HepG2 (cell line): ENCODE measurements around the gene EEFSEC. TPM values are rescaled to one million over a fixed set of nuclear protein-coding genes. Genes with fewer than 3 reads are reported as not detected.

Experiments
- EEA1 ChIP-seq: sonication (generic); formaldehyde crosslinking; IDR thresholded peaks from 2 replicates; pipeline ENCODE4 v1.5.1; 2020; ENCODE audit warnings: mild to moderate bottlenecking, missing genetic modification reagents, borderline replicate concordance
- GLI4 ChIP-seq: sonication (generic); formaldehyde crosslinking; IDR thresholded peaks from 2 replicates; pipeline ENCODE4 v1.5.1; 2020; ENCODE audit warnings: missing genetic modification reagents, mild to moderate bottlenecking, moderate library complexity, borderline replicate concordance
- MEIS2 ChIP-seq: sonication (generic); formaldehyde crosslinking; IDR thresholded peaks from 2 replicates; pipeline ENCODE4 v1.9.0; 2021; ENCODE audit warnings: mild to moderate bottlenecking, missing genetic modification reagents
- PTBP1 ChIP-seq: fragments of 200-400 bp; formaldehyde crosslinking; IDR thresholded peaks from 2 replicates; pipeline ENCODE4 v1.6.1; 2018; ENCODE audit warnings: low read length, low read depth; ENCODE audit not compliant: poor library complexity, severe bottlenecking
- SATB2 ChIP-seq: sonication (generic); formaldehyde crosslinking; IDR thresholded peaks from 2 replicates; pipeline ENCODE4 v1.5.0; 2020; ENCODE audit warnings: missing genetic modification reagents
- SMAD1 ChIP-seq: sonication (generic); formaldehyde crosslinking; IDR thresholded peaks from 2 replicates; pipeline ENCODE4 v1.4.0; 2020; ENCODE audit warnings: missing genetic modification reagents, low read depth, mild to moderate bottlenecking, borderline replicate concordance
- ZFAT ChIP-seq: sonication (generic); formaldehyde crosslinking; conservative IDR thresholded peaks from 2 replicates; pipeline ENCODE4 v1.8.1; 2023; ENCODE audit warnings: missing genetic modification reagents, inconsistent platforms
- ZMAT3 ChIP-seq: sonication (generic); formaldehyde crosslinking; conservative IDR thresholded peaks from 2 replicates; pipeline ENCODE4 v1.7.0; 2021; ENCODE audit warnings: missing genetic modification reagents
- ZNF12 ChIP-seq: sonication (generic); formaldehyde crosslinking; IDR thresholded peaks from 2 replicates; pipeline ENCODE4 v1.5.0; 2020; ENCODE audit warnings: missing genetic modification reagents
- ZNF460 ChIP-seq: sonication (generic); formaldehyde crosslinking; IDR thresholded peaks from 2 replicates; pipeline ENCODE4 v1.5.1; 2020; ENCODE audit warnings: missing genetic modification reagents, mild to moderate bottlenecking, borderline replicate concordance
- ZNF709 ChIP-seq: sonication (generic); formaldehyde crosslinking; IDR thresholded peaks from 2 replicates; pipeline ENCODE4 v1.5.0; 2020; ENCODE audit warnings: mild to moderate bottlenecking, missing genetic modification reagents
- ZNF792 ChIP-seq: IDR thresholded peaks from 2 replicates; pipeline ENCODE4 v1.6.1; 2016
- ZSCAN12 ChIP-seq: sonication (generic); formaldehyde crosslinking; IDR thresholded peaks from 2 replicates; pipeline ENCODE4 v1.9.0; 2021; ENCODE audit warnings: mild to moderate bottlenecking, missing genetic modification reagents
- ZSCAN25 ChIP-seq: sonication (generic); formaldehyde crosslinking; IDR thresholded peaks from 2 replicates; pipeline ENCODE4 v1.8.0; 2022; ENCODE audit warnings: mild to moderate bottlenecking, missing genetic modification reagents
- polyA plus RNA-seq, 8 experiments: library from polyadenylated mRNA; depleted of rRNA in 3 of 8; stranded (reverse) in 7 of 8; unstranded in 1 of 8; fragments of >200 nt; fragmentation: Illumina TruSeq in 4 of 8; extraction: Trizol in 4 of 8; gene quantifications; 2 replicates each; pipeline versions ENCODE4 v1.2.1 to v1.2.3, GENCODE V29; 2011 to 2016; ENCODE audit warnings: low read depth in 4 of 8, missing spikeins in 1 of 8, mixed read lengths in 1 of 8; ENCODE audit not compliant: insufficient read depth in 1 of 8
- total RNA-seq, 5 experiments: library from RNA; depleted of rRNA; stranded (reverse); fragments of >200 nt; fragmentation: Illumina TruSeq; extraction: Trizol; gene quantifications; 2 replicates each; pipeline ENCODE4 v1.2.3, GENCODE V29; 2016; ENCODE audit warnings: low read depth in 1 of 5
- TF ChIP-seq, protein P1 (sequence below): sonication (generic); formaldehyde crosslinking; IDR thresholded peaks from 2 replicates; pipeline ENCODE4 v1.5.1; 2020; ENCODE audit warnings: missing genetic modification reagents, mild to moderate bottlenecking, borderline replicate concordance
- TF ChIP-seq, protein P2 (sequence below): sonication (generic); formaldehyde crosslinking; IDR thresholded peaks from 2 replicates; pipeline ENCODE4 v1.5.0; 2020; ENCODE audit warnings: mild to moderate bottlenecking, low read depth, missing genetic modification reagents, borderline replicate concordance
- TF ChIP-seq, protein P3 (sequence below): sonication (generic); formaldehyde crosslinking; IDR thresholded peaks from 2 replicates; pipeline ENCODE4 v1.4.0; 2020; ENCODE audit warnings: low read depth, missing genetic modification reagents
- TF ChIP-seq, protein P4 (sequence below): sonication (generic); formaldehyde crosslinking; IDR thresholded peaks from 2 replicates; pipeline ENCODE4 v1.5.1; 2020; ENCODE audit warnings: mild to moderate bottlenecking, missing genetic modification reagents, borderline replicate concordance
- TF ChIP-seq, protein P5 (sequence below): IDR thresholded peaks from 2 replicates; pipeline ENCODE4 v1.6.1; 2018; ENCODE audit warnings: missing genetic modification reagents

EEFSEC gene
- total and polyA plus RNA-seq, 2 of the 13 experiments (the other 11 are each of a cell fraction or from before 2014, with no cell fraction given): 6.4 to 24.2 TPM

DNA sequence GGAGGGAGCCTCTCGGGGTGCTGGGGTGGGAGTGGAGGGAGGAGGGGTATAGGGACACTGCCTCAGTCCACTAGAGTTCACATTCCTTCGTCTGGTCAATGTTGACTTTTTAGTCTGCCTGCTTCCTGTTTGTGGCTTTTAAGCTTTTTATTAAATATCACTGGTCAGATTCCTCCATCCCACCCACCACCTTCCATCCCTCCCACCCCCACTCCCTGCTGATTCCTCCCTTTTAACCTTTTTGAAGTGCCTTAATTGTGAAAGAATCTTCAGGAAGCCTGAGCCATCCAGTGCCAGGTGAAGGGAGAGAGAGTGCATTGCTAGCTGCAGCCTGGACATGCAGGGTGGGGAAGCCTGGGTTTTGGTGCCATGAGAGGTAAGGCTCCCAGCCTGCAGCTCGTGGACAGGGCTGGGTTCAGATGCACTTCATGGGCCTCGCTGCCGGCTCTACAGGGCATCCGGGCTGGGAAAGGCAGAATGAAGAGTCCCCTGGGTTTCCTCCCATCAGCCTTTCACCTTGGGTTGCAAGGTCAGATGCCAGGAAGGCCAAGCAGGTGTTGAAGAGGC is 207.5 kb downstream of the EEFSEC start (continued):
- TF ChIP-seq, protein P1, sequence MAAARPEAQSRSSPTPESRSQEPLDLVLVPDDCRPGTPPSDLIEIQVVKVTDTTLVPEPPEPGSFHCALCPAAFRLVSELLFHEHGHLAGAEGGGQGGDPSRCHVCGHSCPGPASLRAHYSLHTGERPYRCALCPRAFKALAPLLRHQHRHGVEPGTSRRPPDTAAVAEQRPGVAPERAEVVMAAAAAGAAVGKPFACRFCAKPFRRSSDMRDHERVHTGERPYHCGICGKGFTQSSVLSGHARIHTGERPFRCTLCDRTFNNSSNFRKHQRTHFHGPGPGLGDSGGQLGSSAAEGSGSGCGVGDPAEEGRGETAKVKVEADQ (CRISPR knock-in tag): no peak
- TF ChIP-seq ZMAT3 (CRISPR knock-in tag) (no peak), ZSCAN12 (CRISPR knock-in tag) (no peak), ZNF709 (CRISPR knock-in tag) (no peak), MEIS2 (no peak), ZNF12 (no peak), PTBP1 (no peak), EEA1 (CRISPR knock-in tag) (no peak), ZNF792 (no peak), GLI4 (CRISPR knock-in tag) (no peak), ZNF460 (CRISPR knock-in tag) (no peak), ZFAT (no peak), SATB2 (CRISPR knock-in tag) (no peak), ZSCAN25 (CRISPR knock-in tag) (no peak), SMAD1 (CRISPR knock-in tag) (no peak)
- TF ChIP-seq, protein P2, sequence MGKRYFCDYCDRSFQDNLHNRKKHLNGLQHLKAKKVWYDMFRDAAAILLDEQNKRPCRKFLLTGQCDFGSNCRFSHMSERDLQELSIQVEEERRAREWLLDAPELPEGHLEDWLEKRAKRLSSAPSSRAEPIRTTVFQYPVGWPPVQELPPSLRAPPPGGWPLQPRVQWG (CRISPR knock-in tag): no peak
- TF ChIP-seq, protein P3, sequence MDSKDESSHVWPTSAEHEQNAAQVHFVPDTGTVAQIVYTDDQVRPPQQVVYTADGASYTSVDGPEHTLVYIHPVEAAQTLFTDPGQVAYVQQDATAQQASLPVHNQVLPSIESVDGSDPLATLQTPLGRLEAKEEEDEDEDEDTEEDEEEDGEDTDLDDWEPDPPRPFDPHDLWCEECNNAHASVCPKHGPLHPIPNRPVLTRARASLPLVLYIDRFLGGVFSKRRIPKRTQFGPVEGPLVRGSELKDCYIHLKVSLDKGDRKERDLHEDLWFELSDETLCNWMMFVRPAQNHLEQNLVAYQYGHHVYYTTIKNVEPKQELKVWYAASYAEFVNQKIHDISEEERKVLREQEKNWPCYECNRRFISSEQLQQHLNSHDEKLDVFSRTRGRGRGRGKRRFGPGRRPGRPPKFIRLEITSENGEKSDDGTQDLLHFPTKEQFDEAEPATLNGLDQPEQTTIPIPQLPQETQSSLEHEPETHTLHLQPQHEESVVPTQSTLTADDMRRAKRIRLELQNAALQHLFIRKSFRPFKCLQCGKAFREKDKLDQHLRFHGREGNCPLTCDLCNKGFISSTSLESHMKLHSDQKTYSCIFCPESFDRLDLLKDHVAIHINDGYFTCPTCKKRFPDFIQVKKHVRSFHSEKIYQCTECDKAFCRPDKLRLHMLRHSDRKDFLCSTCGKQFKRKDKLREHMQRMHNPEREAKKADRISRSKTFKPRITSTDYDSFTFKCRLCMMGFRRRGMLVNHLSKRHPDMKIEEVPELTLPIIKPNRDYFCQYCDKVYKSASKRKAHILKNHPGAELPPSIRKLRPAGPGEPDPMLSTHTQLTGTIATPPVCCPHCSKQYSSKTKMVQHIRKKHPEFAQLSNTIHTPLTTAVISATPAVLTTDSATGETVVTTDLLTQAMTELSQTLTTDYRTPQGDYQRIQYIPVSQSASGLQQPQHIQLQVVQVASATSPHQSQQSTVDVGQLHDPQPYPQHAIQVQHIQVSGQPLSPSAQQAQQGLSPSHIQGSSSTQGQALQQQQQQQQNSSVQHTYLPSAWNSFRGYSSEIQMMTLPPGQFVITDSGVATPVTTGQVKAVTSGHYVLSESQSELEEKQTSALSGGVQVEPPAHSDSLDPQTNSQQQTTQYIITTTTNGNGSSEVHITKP (CRISPR knock-in tag): no peak
- TF ChIP-seq, protein P4, sequence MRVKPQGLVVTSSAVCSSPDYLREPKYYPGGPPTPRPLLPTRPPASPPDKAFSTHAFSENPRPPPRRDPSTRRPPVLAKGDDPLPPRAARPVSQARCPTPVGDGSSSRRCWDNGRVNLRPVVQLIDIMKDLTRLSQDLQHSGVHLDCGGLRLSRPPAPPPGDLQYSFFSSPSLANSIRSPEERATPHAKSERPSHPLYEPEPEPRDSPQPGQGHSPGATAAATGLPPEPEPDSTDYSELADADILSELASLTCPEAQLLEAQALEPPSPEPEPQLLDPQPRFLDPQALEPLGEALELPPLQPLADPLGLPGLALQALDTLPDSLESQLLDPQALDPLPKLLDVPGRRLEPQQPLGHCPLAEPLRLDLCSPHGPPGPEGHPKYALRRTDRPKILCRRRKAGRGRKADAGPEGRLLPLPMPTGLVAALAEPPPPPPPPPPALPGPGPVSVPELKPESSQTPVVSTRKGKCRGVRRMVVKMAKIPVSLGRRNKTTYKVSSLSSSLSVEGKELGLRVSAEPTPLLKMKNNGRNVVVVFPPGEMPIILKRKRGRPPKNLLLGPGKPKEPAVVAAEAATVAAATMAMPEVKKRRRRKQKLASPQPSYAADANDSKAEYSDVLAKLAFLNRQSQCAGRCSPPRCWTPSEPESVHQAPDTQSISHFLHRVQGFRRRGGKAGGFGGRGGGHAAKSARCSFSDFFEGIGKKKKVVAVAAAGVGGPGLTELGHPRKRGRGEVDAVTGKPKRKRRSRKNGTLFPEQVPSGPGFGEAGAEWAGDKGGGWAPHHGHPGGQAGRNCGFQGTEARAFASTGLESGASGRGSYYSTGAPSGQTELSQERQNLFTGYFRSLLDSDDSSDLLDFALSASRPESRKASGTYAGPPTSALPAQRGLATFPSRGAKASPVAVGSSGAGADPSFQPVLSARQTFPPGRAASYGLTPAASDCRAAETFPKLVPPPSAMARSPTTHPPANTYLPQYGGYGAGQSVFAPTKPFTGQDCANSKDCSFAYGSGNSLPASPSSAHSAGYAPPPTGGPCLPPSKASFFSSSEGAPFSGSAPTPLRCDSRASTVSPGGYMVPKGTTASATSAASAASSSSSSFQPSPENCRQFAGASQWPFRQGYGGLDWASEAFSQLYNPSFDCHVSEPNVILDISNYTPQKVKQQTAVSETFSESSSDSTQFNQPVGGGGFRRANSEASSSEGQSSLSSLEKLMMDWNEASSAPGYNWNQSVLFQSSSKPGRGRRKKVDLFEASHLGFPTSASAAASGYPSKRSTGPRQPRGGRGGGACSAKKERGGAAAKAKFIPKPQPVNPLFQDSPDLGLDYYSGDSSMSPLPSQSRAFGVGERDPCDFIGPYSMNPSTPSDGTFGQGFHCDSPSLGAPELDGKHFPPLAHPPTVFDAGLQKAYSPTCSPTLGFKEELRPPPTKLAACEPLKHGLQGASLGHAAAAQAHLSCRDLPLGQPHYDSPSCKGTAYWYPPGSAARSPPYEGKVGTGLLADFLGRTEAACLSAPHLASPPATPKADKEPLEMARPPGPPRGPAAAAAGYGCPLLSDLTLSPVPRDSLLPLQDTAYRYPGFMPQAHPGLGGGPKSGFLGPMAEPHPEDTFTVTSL: no peak
- TF ChIP-seq, protein P5, sequence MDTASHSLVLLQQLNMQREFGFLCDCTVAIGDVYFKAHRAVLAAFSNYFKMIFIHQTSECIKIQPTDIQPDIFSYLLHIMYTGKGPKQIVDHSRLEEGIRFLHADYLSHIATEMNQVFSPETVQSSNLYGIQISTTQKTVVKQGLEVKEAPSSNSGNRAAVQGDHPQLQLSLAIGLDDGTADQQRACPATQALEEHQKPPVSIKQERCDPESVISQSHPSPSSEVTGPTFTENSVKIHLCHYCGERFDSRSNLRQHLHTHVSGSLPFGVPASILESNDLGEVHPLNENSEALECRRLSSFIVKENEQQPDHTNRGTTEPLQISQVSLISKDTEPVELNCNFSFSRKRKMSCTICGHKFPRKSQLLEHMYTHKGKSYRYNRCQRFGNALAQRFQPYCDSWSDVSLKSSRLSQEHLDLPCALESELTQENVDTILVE: no peak
